Left ventricle myocardium inferior (tissue), 1 donor: Measurements from ENCODE around the gene PARVB. TPM values are rescaled to one million over a fixed set of nuclear protein-coding genes. Genes with fewer than 3 reads are reported as not detected.

Experiments used
- DNase-seq: peaks from one replicate; pipeline ENCODE4 v3.0.0-alpha.2; 2020
- H3K27ac ChIP-seq: fragments of 200-600 bp; replicated peaks from 2 replicates; pipeline ENCODE4 v1.8.0; 2021
- H3K27me3 ChIP-seq: fragments of 200-600 bp; 2 replicates; pipeline ENCODE4 v1.8.0; 2021; ENCODE audit warnings: low read depth
- H3K36me3 ChIP-seq: fragments of 200-600 bp; 2 replicates; pipeline ENCODE4 v1.8.0; 2021
- H3K4me1 ChIP-seq: fragments of 200-600 bp; 2 replicates; pipeline ENCODE4 v1.8.0; 2021
- H3K4me3 ChIP-seq: fragments of 200-600 bp; 2 replicates; pipeline ENCODE4 v1.8.0; 2021; ENCODE audit warnings: mild to moderate bottlenecking, moderate library complexity
- H3K9me3 ChIP-seq: fragments of 200-600 bp; replicated peaks from 2 replicates; pipeline ENCODE4 v1.8.0; 2021
- intact Hi-C: fragments of 100-400 bp; cut with micrococcal nuclease; formaldehyde crosslinking; loops from one replicate; pipeline ENCODE4 v1.11.0; 2022
- total RNA-seq: library from RNA; stranded (reverse); fragmentation: NEBNext Ultra II Directional; extraction: Animal tissue kit (Norgen Biotek cat#: 25700); gene quantifications from one replicate; pipeline ENCODE4 v1.2.1, GENCODE V29; 2021
- TF ChIP-seq, protein P1 (sequence below): fragments of 200-600 bp; IDR thresholded peaks from 2 replicates; pipeline ENCODE4 v1.8.0; 2021; ENCODE audit warnings: antibody characterized with exemption, mild to moderate bottlenecking, borderline replicate concordance
- donor health status: DM: no; HTN: yes; CAD: no; lungs with severe emphysema.

Gene PARVB
- total RNA-seq, 1 donor from 2014 or later = 155 TPM

GRCh38 chr22:44171561-44171960, 147.5 kb downstream of the PARVB start:
- Histone ChIP-seq H3K9me3 (no peaks in the 10 kb centered on the region), H3K36me3 (peaks cover 46% of the 10 kb centered on the region), H3K27ac (no peak overlapping the region), H3K4me3 (no peak overlapping the region), H3K27me3 (no peaks in the 10 kb centered on the region), H3K4me1 (no peaks in the 10 kb centered on the region)
- TF ChIP-seq, protein P1, sequence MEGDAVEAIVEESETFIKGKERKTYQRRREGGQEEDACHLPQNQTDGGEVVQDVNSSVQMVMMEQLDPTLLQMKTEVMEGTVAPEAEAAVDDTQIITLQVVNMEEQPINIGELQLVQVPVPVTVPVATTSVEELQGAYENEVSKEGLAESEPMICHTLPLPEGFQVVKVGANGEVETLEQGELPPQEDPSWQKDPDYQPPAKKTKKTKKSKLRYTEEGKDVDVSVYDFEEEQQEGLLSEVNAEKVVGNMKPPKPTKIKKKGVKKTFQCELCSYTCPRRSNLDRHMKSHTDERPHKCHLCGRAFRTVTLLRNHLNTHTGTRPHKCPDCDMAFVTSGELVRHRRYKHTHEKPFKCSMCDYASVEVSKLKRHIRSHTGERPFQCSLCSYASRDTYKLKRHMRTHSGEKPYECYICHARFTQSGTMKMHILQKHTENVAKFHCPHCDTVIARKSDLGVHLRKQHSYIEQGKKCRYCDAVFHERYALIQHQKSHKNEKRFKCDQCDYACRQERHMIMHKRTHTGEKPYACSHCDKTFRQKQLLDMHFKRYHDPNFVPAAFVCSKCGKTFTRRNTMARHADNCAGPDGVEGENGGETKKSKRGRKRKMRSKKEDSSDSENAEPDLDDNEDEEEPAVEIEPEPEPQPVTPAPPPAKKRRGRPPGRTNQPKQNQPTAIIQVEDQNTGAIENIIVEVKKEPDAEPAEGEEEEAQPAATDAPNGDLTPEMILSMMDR = no peak
- intact Hi-C loops = no loop called here
- DNase-seq = no peak

- Histone ChIP-seq H3K27ac (no peak overlapping the region), H3K27me3 (no peaks in the 10 kb centered on the region), H3K4me3 (no peak overlapping the region), H3K36me3 (peaks cover 38% of the 10 kb centered on the region), H3K4me1 (no peaks in the 10 kb centered on the region), H3K9me3 (no peaks in the 10 kb centered on the region)
- TF ChIP-seq, protein P1 = no peak
- intact Hi-C loops = no loop called here
- peak; percentile 57 for DNase-seq
Measured at GRCh38 chr22:44172370-44173108, 148.4 kb downstream of the PARVB start.

- TF ChIP-seq, protein P1 = no peak
- Histone ChIP-seq H3K9me3 (no peaks in the 10 kb centered on the region), H3K27ac (no peak overlapping the region), H3K4me3 (no peak overlapping the region), H3K36me3 (peaks cover 32% of the 10 kb centered on the region), H3K27me3 (no peaks in the 10 kb centered on the region), H3K4me1 (no peaks in the 10 kb centered on the region)
- DNase-seq = no peak
- intact Hi-C loops = no loop called here
Measured at GRCh38 chr22:44173154-44173553, 149.1 kb downstream of the PARVB start.

DNA sequence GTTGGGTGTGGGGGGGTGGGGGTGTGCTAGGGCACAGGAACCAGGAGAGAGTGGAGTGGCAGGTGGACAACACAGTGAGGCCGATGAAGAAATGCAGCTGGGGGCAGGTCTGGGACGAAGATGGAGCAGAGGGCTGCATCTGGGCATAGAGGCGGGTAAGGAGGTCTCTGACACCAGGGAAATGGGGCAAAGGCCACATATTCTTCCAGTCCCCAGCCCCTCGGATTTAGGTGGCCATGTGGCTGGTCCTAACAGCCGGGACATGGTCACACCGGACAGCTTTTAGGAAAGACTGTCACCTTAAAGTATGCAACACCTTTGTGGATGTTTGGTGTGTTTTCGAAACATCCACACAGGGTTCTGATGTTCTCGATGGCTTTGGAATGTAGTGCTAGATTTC, 151.6 kb downstream of the PARVB start:
- TF ChIP-seq, protein P1 = no peak
- H3K27me3 ChIP-seq = peaks cover 7% of the 10 kb centered on the region
- DNase-seq = no peak
- H3K4me1 ChIP-seq = no peaks in the 10 kb centered on the region
- intact Hi-C loops = no loop called here
- H3K9me3 ChIP-seq = no peaks in the 10 kb centered on the region
- H3K27ac ChIP-seq = no peak overlapping the region
- peaks cover 12% of the 10 kb centered on the region for H3K36me3 ChIP-seq
- H3K4me3 ChIP-seq = no peak overlapping the region

DNA sequence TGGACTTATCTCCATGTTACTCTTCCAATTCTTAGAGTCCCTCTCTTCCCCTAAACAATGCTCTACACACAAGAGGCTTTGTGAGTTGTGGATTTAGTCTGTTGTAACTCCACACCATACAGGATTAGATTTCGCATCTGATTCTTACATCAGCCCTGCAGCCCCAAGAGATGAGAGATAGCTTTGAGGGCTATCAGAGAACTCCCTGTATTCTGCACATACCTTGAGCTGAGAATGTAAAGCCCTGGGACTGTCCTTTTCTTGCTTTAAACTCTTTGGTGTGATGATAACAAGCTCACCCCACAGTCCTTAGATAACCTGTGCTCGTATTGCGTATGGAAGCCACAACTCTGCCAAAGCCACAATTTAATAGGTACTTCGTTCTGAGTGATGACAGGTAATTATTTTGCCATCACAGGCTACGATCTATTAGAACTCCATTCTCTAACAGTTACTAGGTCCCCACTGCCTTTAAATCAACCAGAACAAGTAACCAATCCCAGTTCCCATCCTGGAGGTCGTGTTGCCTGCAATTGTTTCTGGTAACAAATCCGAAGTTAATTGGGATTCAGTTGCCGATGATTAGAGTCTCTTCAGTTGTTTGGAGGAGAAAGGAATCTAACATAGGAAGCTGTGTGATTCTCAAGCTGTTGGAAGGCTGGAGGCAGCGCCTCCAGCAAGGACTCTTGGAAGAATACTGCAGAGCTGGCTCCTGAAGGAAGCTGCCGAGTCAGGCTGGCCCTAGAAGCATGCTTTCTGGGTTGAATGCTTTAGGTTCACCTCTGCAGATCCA, 155.3 kb downstream of the PARVB start:
- intact Hi-C loops = no loop called here
- TF ChIP-seq, protein P1 = no peak
- no peaks in the 10 kb centered on the region for H3K4me1 ChIP-seq

More for the DNA sequence above, 155.3 kb downstream of the PARVB start:
- H3K4me3 ChIP-seq = no peak overlapping the region
- no peaks in the 10 kb centered on the region for H3K9me3 ChIP-seq
- no peak for DNase-seq
- H3K27me3 ChIP-seq = peaks cover 44% of the 10 kb centered on the region
- H3K36me3 ChIP-seq = no peaks in the 10 kb centered on the region
- no peak overlapping the region for H3K27ac ChIP-seq
